GM23338 (cell line): ENCODE measurements around the gene WWP2. TPM values are rescaled to one million over a fixed set of nuclear protein-coding genes. Genes with fewer than 3 reads are reported as not detected.

Experiments used
- ATAC-seq: fragments of 200-7000 bp; cut with Tn5 transposase; 3 replicates; pipeline ENCODE4 v1.9.1; 2020
- DNase-seq: peaks from one replicate; pipeline ENCODE4 v3.0.0-alpha.2; 2015; ENCODE audit warnings: low spot score
- H2AFZ ChIP-seq: fragments of 200-600 bp; sonication (generic); 2 replicates; pipeline ENCODE4 v1.8.0; 2016; ENCODE audit warnings: antibody characterized with exemption, mild to moderate bottlenecking, moderate library complexity
- H3F3A ChIP-seq: fragments of 200-600 bp; sonication (generic); replicated peaks from 2 replicates; pipeline ENCODE4 v1.8.0; 2017; ENCODE audit warnings: antibody characterized with exemption, mixed run types, low read depth
- H3K27ac ChIP-seq: fragments of 200-600 bp; sonication (generic); 2 replicates; pipeline ENCODE4 v1.6.1; 2016; ENCODE audit warnings: low read depth
- H3K27me3 ChIP-seq: fragments of 200-600 bp; sonication (generic); 2 replicates; pipeline ENCODE4 v1.8.0; 2016; ENCODE audit warnings: mild to moderate bottlenecking, mixed run types, moderate library complexity; ENCODE audit not compliant: insufficient read depth
- H3K36me3 ChIP-seq: fragments of 200-600 bp; sonication (generic); 2 replicates; pipeline ENCODE4 v1.8.0; 2016; ENCODE audit warnings: mild to moderate bottlenecking; ENCODE audit not compliant: insufficient read depth
- H3K4me1 ChIP-seq: fragments of 200-600 bp; sonication (generic); 2 replicates; pipeline ENCODE4 v1.8.0; 2016; ENCODE audit warnings: mild to moderate bottlenecking, moderate library complexity; ENCODE audit not compliant: insufficient read depth
- H3K4me2 ChIP-seq: fragments of 200-600 bp; sonication (generic); 2 replicates; pipeline ENCODE4 v1.7.1; 2017; ENCODE audit warnings: mixed run types
- H3K4me3 ChIP-seq: fragments of 200-600 bp; sonication (generic); 2 replicates; pipeline ENCODE4 v1.6.1; 2016; ENCODE audit warnings: mixed run types
- H3K79me2 ChIP-seq: fragments of 200-600 bp; sonication (generic); replicated peaks from 2 replicates; pipeline ENCODE4 v1.8.0; 2017; ENCODE audit warnings: mild to moderate bottlenecking; ENCODE audit not compliant: insufficient read depth
- H3K9me2 ChIP-seq: fragments of 200-600 bp; sonication (generic); 2 replicates; pipeline ENCODE4 v1.8.0; 2017; ENCODE audit not compliant: insufficient read depth
- H4K20me1 ChIP-seq: fragments of 200-600 bp; sonication (generic); replicated peaks from 2 replicates; pipeline ENCODE4 v1.8.0; 2017; ENCODE audit warnings: mild to moderate bottlenecking; ENCODE audit not compliant: insufficient read depth
- H3K27ac Mint-ChIP-seq: 2 replicates; pipeline ENCODE4 v1.8.0; 2020; ENCODE audit warnings: inconsistent platforms, mild to moderate bottlenecking, moderate library complexity, mixed read lengths
- H3K27me3 Mint-ChIP-seq: 3 replicates; pipeline ENCODE4 v1.8.0; 2022; ENCODE audit warnings: low read depth, mild to moderate bottlenecking, moderate library complexity, mixed read lengths, inconsistent platforms; ENCODE audit not compliant: insufficient read depth, poor library complexity
- H3K36me3 Mint-ChIP-seq: 3 replicates; pipeline ENCODE4 v1.8.0; 2021; ENCODE audit warnings: low read depth, mild to moderate bottlenecking, inconsistent platforms, moderate library complexity, mixed read lengths
- H3K4me1 Mint-ChIP-seq: 3 replicates; pipeline ENCODE4 v1.8.0; 2020; ENCODE audit warnings: mild to moderate bottlenecking, inconsistent platforms, mixed read lengths
- H3K4me3 Mint-ChIP-seq: 3 replicates; pipeline ENCODE4 v1.8.0; 2021; ENCODE audit warnings: moderate library complexity, mild to moderate bottlenecking, inconsistent platforms, mixed read lengths
- H3K9me3 Mint-ChIP-seq: 3 replicates; pipeline ENCODE4 v1.8.0; 2020; ENCODE audit warnings: moderate library complexity, mild to moderate bottlenecking, inconsistent platforms, mixed read lengths
- ETS1 ChIP-seq: IDR thresholded peaks from 2 replicates; pipeline ENCODE4 v1.6.1; 2016; ENCODE audit warnings: antibody characterized with exemption
- EZH2 ChIP-seq: fragments of 200-600 bp; sonication (generic); IDR thresholded peaks from one replicate; pipeline ENCODE4 v1.8.0; 2017; ENCODE audit warnings: antibody characterized with exemption, mild to moderate bottlenecking, low read depth; ENCODE audit not compliant: unreplicated experiment
- EZH2phosphoT487 ChIP-seq: fragments of 200-600 bp; sonication (generic); IDR thresholded peaks from one replicate; pipeline ENCODE4 v1.8.1; 2018; ENCODE audit warnings: antibody characterized with exemption; ENCODE audit not compliant: unreplicated experiment
- JUNB ChIP-seq: IDR thresholded peaks from one replicate; pipeline ENCODE4 v1.6.1; 2016; ENCODE audit warnings: antibody characterized with exemption; ENCODE audit not compliant: unreplicated experiment
- POLR2AphosphoS5 ChIP-seq: IDR thresholded peaks from 2 replicates; pipeline ENCODE4 v1.6.1; 2016; ENCODE audit warnings: antibody characterized with exemption, low read depth
- REST ChIP-seq: IDR thresholded peaks from one replicate; pipeline ENCODE4 v1.6.1; 2018; ENCODE audit warnings: antibody characterized with exemption; ENCODE audit not compliant: unreplicated experiment
- ZNF114 ChIP-seq: fragments of 250-450 bp; sonication (Bioruptor Pico); IDR thresholded peaks from 2 replicates; pipeline ENCODE4 v1.5.0; 2020; ENCODE audit warnings: mild to moderate bottlenecking, moderate library complexity
- ZNF331 ChIP-seq: fragments of 250-450 bp; sonication (Bioruptor Pico); IDR thresholded peaks from 2 replicates; pipeline ENCODE4 v1.5.0; 2020; ENCODE audit warnings: low read depth, mild to moderate bottlenecking, moderate library complexity
- ZNF462 ChIP-seq: fragments of 250-450 bp; sonication (Bioruptor Pico); IDR thresholded peaks from 2 replicates; pipeline ENCODE4 v1.5.0; 2020; ENCODE audit warnings: mild to moderate bottlenecking, moderate library complexity
- polyA plus RNA-seq: library from polyadenylated mRNA; unstranded; fragments of >200 nt; fragmentation: Nextera tagmentation; extraction: Ambion mirVana; gene quantifications from 2 replicates; pipeline ENCODE4 v1.2.1, GENCODE V29; 2016
- total RNA-seq: library from RNA; depleted of rRNA; stranded (reverse); fragments of >200 nt; shearing (Covaris generic); gene quantifications from 2 replicates; pipeline ENCODE4 v1.2.3, GENCODE V29; 2014

WWP2 gene
- total and polyA plus RNA-seq, 2 experiments from 2014 or later, result 12.3 to 35.5 TPM

GRCh38 chr16:69816996-69817395 is 54.9 kb downstream of the WWP2 start (continued):
- TF ChIP-seq REST, result no peak
- TF ChIP-seq ZNF331 (CRISPR knock-in tag), result no peak

GRCh38 chr16:69818891-69819545 is 56.9 kb downstream of the WWP2 start:
- peaks cover 23% of the 10 kb centered on the region for H3K4me1 Mint-ChIP-seq
- Histone ChIP-seq H3K4me1 (peaks cover 12% of the 10 kb centered on the region; the same call in 1 of the 2 replicates), H4K20me1 (no peaks in the 10 kb centered on the region), H3K4me2 (no peak overlapping the region), H3K4me3 (no peak overlapping the region), H3K27ac (peak overlapping the region; percentile 10; the same call in 1 of the 2 replicates), H3K79me2 (no peaks in the 10 kb centered on the region; the same call in 1 of the 2 replicates), H2AFZ (no peak overlapping the region), H3K36me3 (no peaks in the 10 kb centered on the region), H3F3A (no peaks in the 10 kb centered on the region), H3K9me2 (no peaks in the 10 kb centered on the region), H3K27me3 (no peaks in the 10 kb centered on the region)
- peaks cover 2% of the 10 kb centered on the region; the same call in 1 of the 3 replicates for H3K9me3 Mint-ChIP-seq
- ATAC-seq (peak; percentile 65), DNase-seq (peak; percentile 48)
- peak overlapping the region; percentile 88 for H3K27ac Mint-ChIP-seq
- no peak overlapping the region; the same call in 2 of the 3 replicates for H3K4me3 Mint-ChIP-seq
- H3K36me3 Mint-ChIP-seq, result peaks cover 9% of the 10 kb centered on the region
- peaks cover 6% of the 10 kb centered on the region for H3K27me3 Mint-ChIP-seq
- TF ChIP-seq EZH2phosphoT487 (no peak), ZNF462 (no peak), ETS1 (no peak), EZH2 (no peak), ZNF114 (CRISPR knock-in tag) (no peak), ZNF331 (CRISPR knock-in tag) (no peak), REST (no peak), POLR2AphosphoS5 (no peak), JUNB (no peak)
